SK-N-SH (cell line): ENCODE data around the gene NUDT22. TPM values are rescaled to one million over a fixed set of nuclear protein-coding genes. Genes with fewer than 3 reads are reported as not detected.

Source experiments
- CTCF ChIA-PET: fragments of 300-600, 350-600 bp; formaldehyde crosslinking; extraction: SDS; loops from one replicate; lab custom pipeline; 2021; lab: Yijun Ruan, JAX
- POLR2A ChIA-PET: fragments of 350-600 bp; sonication (Branson Sonifier 250); formaldehyde crosslinking; extraction: SDS; loops from one replicate; lab custom pipeline; 2020; ENCODE audit warnings: antibody characterized with exemption, inconsistent platforms; lab: Yijun Ruan, JAX
- DNase-seq: peaks from one replicate; pipeline ENCODE4 v3.0.0; 2012
- H2AFZ ChIP-seq: fragments of 200-600 bp; sonication (generic); 2 replicates; pipeline ENCODE4 v1.8.1; 2016; ENCODE audit warnings: antibody characterized with exemption, mild to moderate bottlenecking, low read depth
- H3F3A ChIP-seq: fragments of 200-600 bp; sonication (generic); replicated peaks from 2 replicates; pipeline ENCODE3; 2016; ENCODE audit warnings: antibody characterized with exemption, mild to moderate bottlenecking; ENCODE audit not compliant: insufficient read depth
- H3K27ac ChIP-seq, 2 experiments: fragments of 200-500 bp in 1 of 2; fragments of 200-600 bp in 1 of 2; sonication (Bioruptor generic) in 1 of 2; sonication (generic), shearing (Covaris generic) in 1 of 2; 2 replicates each; pipeline versions ENCODE4 v1.5.1 to v1.6.1; 2014 to 2016; ENCODE audit warnings: low read depth in 2 of 2, inconsistent platforms in 1 of 2, low read length in 1 of 2, mild to moderate bottlenecking in 1 of 2, mixed read lengths in 1 of 2
- H3K27me3 ChIP-seq: fragments of 200-600 bp; sonication (generic), shearing (Covaris generic); 2 replicates; pipeline ENCODE4 v1.6.1; 2016; ENCODE audit warnings: mixed run types; ENCODE audit not compliant: insufficient read depth
- H3K36me3 ChIP-seq, 2 experiments: fragments of 200-500 bp in 1 of 2; fragments of 200-600 bp in 1 of 2; sonication (Bioruptor generic) in 1 of 2; sonication (generic) in 1 of 2; replicated peaks in 1 of 2; 2 replicates each; pipeline versions ENCODE3 to v1.5.1; 2014 to 2016; ENCODE audit warnings: low read length in 1 of 2, mild to moderate bottlenecking in 1 of 2; ENCODE audit not compliant: insufficient read depth in 2 of 2, control insufficient read depth in 1 of 2
- H3K4me1 ChIP-seq, 2 experiments: fragments of 200-500 bp in 1 of 2; fragments of 200-600 bp in 1 of 2; sonication (Bioruptor generic) in 1 of 2; sonication (generic), shearing (Covaris generic) in 1 of 2; 2 replicates each; pipeline versions ENCODE4 v1.5.1 to v1.6.1; 2014 to 2016; ENCODE audit warnings: low read depth in 1 of 2, low read length in 1 of 2, mixed run types in 1 of 2; ENCODE audit not compliant: insufficient read depth in 2 of 2, control insufficient read depth in 1 of 2
- H3K4me2 ChIP-seq: fragments of 200-600 bp; sonication (generic), shearing (Covaris generic); 2 replicates; pipeline ENCODE4 v1.6.1; 2017; ENCODE audit warnings: mixed run types
- H3K4me3 ChIP-seq, 2 experiments: fragments of 200-500 bp in 1 of 2; fragments of 200-600 bp in 1 of 2; sonication (Bioruptor generic) in 1 of 2; sonication (generic), shearing (Covaris generic) in 1 of 2; 2 replicates each; pipeline versions ENCODE4 v1.5.1 to v1.8.1; 2014 to 2016; ENCODE audit warnings: low read depth in 2 of 2, inconsistent platforms in 1 of 2, low read length in 1 of 2, mild to moderate bottlenecking in 1 of 2, mixed read lengths in 1 of 2, moderate library complexity in 1 of 2
- H3K79me2 ChIP-seq: fragments of 200-600 bp; sonication (generic); 2 replicates; pipeline ENCODE4 v1.8.1; 2017; ENCODE audit warnings: mild to moderate bottlenecking; ENCODE audit not compliant: insufficient read depth
- H3K9ac ChIP-seq: fragments of 200-600 bp; sonication (generic); 2 replicates; pipeline ENCODE4 v1.6.1; 2017; ENCODE audit warnings: mixed run types
- H3K9me2 ChIP-seq: fragments of 200-600 bp; sonication (generic); 2 replicates; pipeline ENCODE4 v1.6.1; 2017; ENCODE audit warnings: mixed run types
- H3K9me3 ChIP-seq: fragments of 200-600 bp; sonication (generic); 2 replicates; pipeline ENCODE4 v1.6.1; 2017; ENCODE audit warnings: mixed run types, mild to moderate bottlenecking, moderate library complexity
- H4K20me1 ChIP-seq: fragments of 200-600 bp; sonication (generic); 2 replicates; pipeline ENCODE4 v1.6.1; 2017; ENCODE audit warnings: mild to moderate bottlenecking, mixed run types; ENCODE audit not compliant: insufficient read depth
- CHD2 ChIP-seq: fragments of 150-350 bp; IDR thresholded peaks from 2 replicates; pipeline ENCODE4 v1.6.1; 2018; ENCODE audit warnings: low read length; ENCODE audit not compliant: partially characterized antibody
- ELF1 ChIP-seq: IDR thresholded peaks from 2 replicates; pipeline ENCODE4 v1.4.0; 2012
- EP300 ChIP-seq, 2 experiments: IDR thresholded peaks; 2 replicates each; pipeline versions ENCODE4 v1.4.0 to v1.6.1; 2012; ENCODE audit warnings: borderline replicate concordance in 1 of 2, low read depth in 1 of 2, low read length in 1 of 2
- FOSL2 ChIP-seq: IDR thresholded peaks from 2 replicates; pipeline ENCODE4 v1.4.0; 2012; ENCODE audit warnings: low read depth, mild to moderate bottlenecking, moderate library complexity, borderline replicate concordance
- FOXM1 ChIP-seq: IDR thresholded peaks from 2 replicates; pipeline ENCODE4 v1.4.0; 2012; ENCODE audit warnings: low read depth, mild to moderate bottlenecking
- GABPA ChIP-seq: IDR thresholded peaks from 2 replicates; pipeline ENCODE4 v1.4.0; 2012; ENCODE audit warnings: low read depth, mild to moderate bottlenecking
- GATA2 ChIP-seq: sonication (generic); formaldehyde crosslinking; IDR thresholded peaks from 2 replicates; pipeline ENCODE4 v1.5.0; 2020; ENCODE audit warnings: mild to moderate bottlenecking, missing genetic modification reagents
- JUND ChIP-seq: IDR thresholded peaks from 2 replicates; pipeline ENCODE4 v1.4.0; 2012
- NRF1 ChIP-seq: IDR thresholded peaks from 2 replicates; pipeline ENCODE4 v1.6.1; 2012; ENCODE audit warnings: low read depth, mild to moderate bottlenecking, low read length
- RAD21 ChIP-seq: IDR thresholded peaks from 2 replicates; pipeline ENCODE4 v1.6.1; 2012; ENCODE audit warnings: mild to moderate bottlenecking, low read length
- RXRA ChIP-seq: IDR thresholded peaks from 2 replicates; pipeline ENCODE4 v1.4.0; 2012; ENCODE audit warnings: low read depth, mild to moderate bottlenecking, borderline replicate concordance
- TAF1 ChIP-seq: IDR thresholded peaks from 2 replicates; pipeline ENCODE4 v1.6.1; 2012; ENCODE audit warnings: low read depth, mild to moderate bottlenecking, low read length, moderate library complexity, borderline replicate concordance
- TCF12 ChIP-seq: IDR thresholded peaks from 2 replicates; pipeline ENCODE4 v1.4.0; 2012
- TEAD4 ChIP-seq: IDR thresholded peaks from 2 replicates; pipeline ENCODE4 v1.4.0; 2012; ENCODE audit warnings: mild to moderate bottlenecking, borderline replicate concordance; ENCODE audit not compliant: insufficient read depth
- YY1 ChIP-seq: IDR thresholded peaks from 2 replicates; pipeline ENCODE4 v1.4.0; 2012; ENCODE audit warnings: low read depth, mild to moderate bottlenecking
- WGBS: methylation state at CpG from one replicate; pipeline ENCODE4 v1.1.6; 2017; ENCODE audit warnings: low lambda C conversion rate; 5-methylcytosine and 5-hydroxymethylcytosine counted together
- polyA plus RNA-seq, 3 experiments: library from polyadenylated mRNA; depleted of rRNA; stranded (reverse); fragments of >200 nt; gene quantifications; 2 replicates each; pipeline ENCODE4 v1.2.3, GENCODE V29; 2012
- TF ChIP-seq, protein P1 (sequence below): fragments of 200-600 bp; sonication (generic); IDR thresholded peaks from 2 replicates; pipeline ENCODE4 v1.6.1; 2017; ENCODE audit warnings: antibody characterized with exemption, mild to moderate bottlenecking, moderate library complexity
- TF ChIP-seq, protein P2 (sequence below): IDR thresholded peaks from 2 replicates; pipeline ENCODE4; 2012
- TF ChIP-seq, protein P3 (sequence below): IDR thresholded peaks from 2 replicates; pipeline ENCODE4 v1.4.0; 2012; ENCODE audit warnings: low read depth
- TF ChIP-seq, protein P4 (sequence below): IDR thresholded peaks from 2 replicates; pipeline ENCODE4 v1.4.0; 2012; ENCODE audit warnings: low read depth, borderline replicate concordance

NUDT22 gene
- polyA plus RNA-seq, 1 of the 3 experiments (the other 2 are of a cell fraction) = 72.7 TPM

DNA sequence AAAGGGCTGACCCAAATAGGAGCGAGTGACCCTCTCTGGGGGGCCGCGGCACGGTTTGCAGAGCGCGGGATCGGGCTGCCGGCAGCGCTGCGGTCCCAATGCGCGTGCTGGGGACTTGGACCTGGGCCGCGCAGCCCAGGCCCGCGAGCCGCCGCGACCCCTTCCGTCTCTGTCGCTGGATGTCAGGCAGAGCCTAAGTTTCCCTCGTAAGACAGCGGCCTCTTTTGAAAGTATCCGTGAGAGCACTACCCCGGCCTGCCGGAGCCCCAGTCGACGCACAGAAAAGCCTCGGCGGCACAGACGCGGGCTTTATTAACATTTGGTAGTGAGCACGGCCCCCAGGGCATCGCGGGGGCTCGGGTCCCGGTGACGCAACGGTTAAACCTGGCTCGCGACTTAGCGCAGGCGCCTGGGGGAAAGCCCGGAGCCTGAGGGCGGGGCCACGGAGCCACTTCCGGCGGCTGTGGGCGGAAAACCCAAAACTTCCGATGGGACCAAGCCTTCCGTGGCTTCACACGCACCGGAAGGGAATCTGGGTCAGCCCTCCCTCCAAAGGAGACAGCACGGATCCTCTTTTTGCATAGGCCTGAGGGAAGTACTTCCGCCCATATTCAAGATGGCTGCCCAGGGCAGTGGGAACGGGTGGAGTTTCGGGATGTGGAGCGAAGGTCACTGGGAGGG lies 43.6 kb downstream of the NUDT22 start:
- peak; percentile 86 for DNase-seq
- peak overlapping the region; percentile 84 for H3K9ac ChIP-seq
- H3K4me1 ChIP-seq = peaks cover 12 to 41% of the 10 kb centered on the region in 2 experiments; a peak in 2 of 4 replicates
- H3K27me3 ChIP-seq = no peaks in the 10 kb centered on the region
- POLR2A ChIA-PET = interaction anchor here (1.0 to 6.5 kb wide), 9 partner anchors 15 to 84 kb away, joined by 3 to 112 read pairs (median 9); partner anchors contain the start of genes BAD, ESRRA, FKBP2 and GPR137
- CTCF ChIA-PET = interaction anchor here (0.7 to 6.9 kb wide), 15 partner anchors 11 to 90 kb away, joined by 3 to 89 read pairs (median 10); partner anchors contain the start of genes BAD, ESRRA, FERMT3 and KCNK4
- WGBS = 1% methylated on average over 22 of the region's 58 CpGs
- peaks cover 7 to 20% of the 10 kb centered on the region in 2 experiments for H3K36me3 ChIP-seq
- H3K9me3 ChIP-seq = no peaks in the 10 kb centered on the region
- peak overlapping the region; percentile 97 to 99 for H3K27ac ChIP-seq
- peak overlapping the region; percentile 83; the same call in 1 of the 2 replicates for H2AFZ ChIP-seq
- peaks cover 19% of the 10 kb centered on the region for H3K79me2 ChIP-seq
- no peaks in the 10 kb centered on the region for H3K9me2 ChIP-seq
- peak overlapping the region; percentile 60 to 76 for H3K4me3 ChIP-seq
- H3K4me2 ChIP-seq = peak overlapping the region; percentile 96
- no peaks in the 10 kb centered on the region for H4K20me1 ChIP-seq
- peaks cover 40% of the 10 kb centered on the region for H3F3A ChIP-seq
- peak; percentile 76 for TF ChIP-seq NRF1
- peak; percentile 100 for TF ChIP-seq ELF1
- 0 out of 2 replicates have a peak, but pooled peaks have one; percentile 33 for TF ChIP-seq RXRA
- TF ChIP-seq GATA2 (CRISPR knock-in tag) = no peak
- TF ChIP-seq, protein P1, sequence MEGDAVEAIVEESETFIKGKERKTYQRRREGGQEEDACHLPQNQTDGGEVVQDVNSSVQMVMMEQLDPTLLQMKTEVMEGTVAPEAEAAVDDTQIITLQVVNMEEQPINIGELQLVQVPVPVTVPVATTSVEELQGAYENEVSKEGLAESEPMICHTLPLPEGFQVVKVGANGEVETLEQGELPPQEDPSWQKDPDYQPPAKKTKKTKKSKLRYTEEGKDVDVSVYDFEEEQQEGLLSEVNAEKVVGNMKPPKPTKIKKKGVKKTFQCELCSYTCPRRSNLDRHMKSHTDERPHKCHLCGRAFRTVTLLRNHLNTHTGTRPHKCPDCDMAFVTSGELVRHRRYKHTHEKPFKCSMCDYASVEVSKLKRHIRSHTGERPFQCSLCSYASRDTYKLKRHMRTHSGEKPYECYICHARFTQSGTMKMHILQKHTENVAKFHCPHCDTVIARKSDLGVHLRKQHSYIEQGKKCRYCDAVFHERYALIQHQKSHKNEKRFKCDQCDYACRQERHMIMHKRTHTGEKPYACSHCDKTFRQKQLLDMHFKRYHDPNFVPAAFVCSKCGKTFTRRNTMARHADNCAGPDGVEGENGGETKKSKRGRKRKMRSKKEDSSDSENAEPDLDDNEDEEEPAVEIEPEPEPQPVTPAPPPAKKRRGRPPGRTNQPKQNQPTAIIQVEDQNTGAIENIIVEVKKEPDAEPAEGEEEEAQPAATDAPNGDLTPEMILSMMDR = 0 out of 2 replicates have a peak, but pooled peaks have one; percentile 14
- TF ChIP-seq, protein P2, sequence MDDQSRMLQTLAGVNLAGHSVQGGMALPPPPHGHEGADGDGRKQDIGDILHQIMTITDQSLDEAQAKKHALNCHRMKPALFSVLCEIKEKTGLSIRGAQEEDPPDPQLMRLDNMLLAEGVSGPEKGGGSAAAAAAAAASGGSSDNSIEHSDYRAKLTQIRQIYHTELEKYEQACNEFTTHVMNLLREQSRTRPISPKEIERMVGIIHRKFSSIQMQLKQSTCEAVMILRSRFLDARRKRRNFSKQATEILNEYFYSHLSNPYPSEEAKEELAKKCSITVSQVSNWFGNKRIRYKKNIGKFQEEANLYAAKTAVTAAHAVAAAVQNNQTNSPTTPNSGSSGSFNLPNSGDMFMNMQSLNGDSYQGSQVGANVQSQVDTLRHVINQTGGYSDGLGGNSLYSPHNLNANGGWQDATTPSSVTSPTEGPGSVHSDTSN = peak; percentile 46; the same call in 1 of the 2 replicates
- peak; percentile 44 for TF ChIP-seq RAD21
- TF ChIP-seq, protein P3, sequence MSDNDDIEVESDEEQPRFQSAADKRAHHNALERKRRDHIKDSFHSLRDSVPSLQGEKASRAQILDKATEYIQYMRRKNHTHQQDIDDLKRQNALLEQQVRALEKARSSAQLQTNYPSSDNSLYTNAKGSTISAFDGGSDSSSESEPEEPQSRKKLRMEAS = peak; percentile 34; the same call in 1 of the 2 replicates
- 0 out of 2 replicates have a peak, but pooled peaks have one; percentile 19 for TF ChIP-seq TEAD4
- peak; percentile 96 for TF ChIP-seq CHD2
- no peak; a peak in 1 of 4 replicates for TF ChIP-seq EP300 (IDR thresholded peaks at IDR 0.05; ENCODE audit: borderline replicate concordance in 1 of 2, low read depth in 1 of 2, low read length in 1 of 2)
- TF ChIP-seq TAF1 = no peak; the same call in 1 of the 2 replicates
- TF ChIP-seq FOSL2 = 0 out of 2 replicates have a peak, but pooled peaks have one; percentile 34
- peak; percentile 98 for TF ChIP-seq GABPA
- peak; percentile 99 for TF ChIP-seq YY1
- peak; percentile 47; the same call in 1 of the 2 replicates for TF ChIP-seq JUND
- TF ChIP-seq FOXM1 = no peak
- TF ChIP-seq TCF12 = peak; percentile 54
- TF ChIP-seq, protein P4, sequence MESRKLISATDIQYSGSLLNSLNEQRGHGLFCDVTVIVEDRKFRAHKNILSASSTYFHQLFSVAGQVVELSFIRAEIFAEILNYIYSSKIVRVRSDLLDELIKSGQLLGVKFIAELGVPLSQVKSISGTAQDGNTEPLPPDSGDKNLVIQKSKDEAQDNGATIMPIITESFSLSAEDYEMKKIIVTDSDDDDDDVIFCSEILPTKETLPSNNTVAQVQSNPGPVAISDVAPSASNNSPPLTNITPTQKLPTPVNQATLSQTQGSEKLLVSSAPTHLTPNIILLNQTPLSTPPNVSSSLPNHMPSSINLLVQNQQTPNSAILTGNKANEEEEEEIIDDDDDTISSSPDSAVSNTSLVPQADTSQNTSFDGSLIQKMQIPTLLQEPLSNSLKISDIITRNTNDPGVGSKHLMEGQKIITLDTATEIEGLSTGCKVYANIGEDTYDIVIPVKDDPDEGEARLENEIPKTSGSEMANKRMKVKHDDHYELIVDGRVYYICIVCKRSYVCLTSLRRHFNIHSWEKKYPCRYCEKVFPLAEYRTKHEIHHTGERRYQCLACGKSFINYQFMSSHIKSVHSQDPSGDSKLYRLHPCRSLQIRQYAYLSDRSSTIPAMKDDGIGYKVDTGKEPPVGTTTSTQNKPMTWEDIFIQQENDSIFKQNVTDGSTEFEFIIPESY = peak; percentile 41; the same call in 1 of the 2 replicates
- TF ChIP-seq, all 33 proteins: peak for 15
